Esophagus squamous epithelium (tissue), 4 donors: ENCODE data around the gene ASPRV1.

Experiments
- CTCF ChIP-seq, 6 experiments: fragments of 450-650 bp in 4 of 6; fragments of 200-600 bp in 2 of 6; sonication (generic) in 2 of 6; IDR thresholded peaks; one replicate each; pipeline ENCODE4 v1.5.1; 2016 to 2019; ENCODE audit warnings: antibody characterized with exemption in 6 of 6, mild to moderate bottlenecking in 4 of 6, moderate library complexity in 4 of 6
- POLR2A ChIP-seq, 4 donors: fragments of 450-650 bp; IDR thresholded peaks; one replicate each; pipeline ENCODE4 v1.6.1; 2017; ENCODE audit warnings: antibody characterized with exemption in 4 of 4, mild to moderate bottlenecking in 4 of 4, moderate library complexity in 3 of 4

GRCh38 chr2:70003093-70003830 is 41.8 kb upstream of the ASPRV1 start:
- TF ChIP-seq CTCF (IDR thresholded peaks at IDR 0.05) (no peak), POLR2A (IDR thresholded peaks at IDR 0.05) (no peak)
